ACC112 (cell line): Measurements from ENCODE around the gene ATP11B.
"Not testable (repeated sequence)": the region's sequence is repeated elsewhere in the genome, so short reads cannot be mapped to it uniquely, and the experiment has no call there.

Experiments
- H2AFZ ChIP-seq: fragments of 200-600 bp; sonication (generic); one replicate; pipeline ENCODE4 v1.6.0; 2017; ENCODE audit warnings: antibody characterized with exemption, low read length; ENCODE audit not compliant: unreplicated experiment
- H3K27ac ChIP-seq: fragments of 200-600 bp; sonication (generic); 2 replicates; pipeline ENCODE4 v1.5.1; 2014; ENCODE audit warnings: low read depth, mild to moderate bottlenecking, antibody characterized with exemption, low read length, moderate library complexity
- H3K27me3 ChIP-seq: fragments of 200-600 bp; sonication (generic); 2 replicates; pipeline ENCODE4 v1.6.1; 2014; ENCODE audit warnings: mild to moderate bottlenecking, antibody characterized with exemption, low read length, moderate library complexity, mixed read lengths; ENCODE audit not compliant: insufficient read depth
- H3K36me3 ChIP-seq: fragments of 200-600 bp; sonication (generic); 2 replicates; pipeline ENCODE4 v1.6.1; 2016; ENCODE audit warnings: mild to moderate bottlenecking, antibody characterized with exemption, low read length, moderate library complexity, mixed read lengths; ENCODE audit not compliant: insufficient read depth
- H3K4me1 ChIP-seq: fragments of 200-600 bp; sonication (generic); one replicate; pipeline ENCODE4 v1.6.1; 2016; ENCODE audit warnings: low read length, mixed read lengths; ENCODE audit not compliant: insufficient read depth, unreplicated experiment, control insufficient read depth
- H3K4me3 ChIP-seq: fragments of 200-600 bp; sonication (generic); 2 replicates; pipeline ENCODE4 v1.5.1; 2014; ENCODE audit warnings: mild to moderate bottlenecking, low read depth, low read length
- H3K79me2 ChIP-seq: fragments of 200-600 bp; sonication (generic); one replicate; pipeline ENCODE4 v1.6.0; 2016; ENCODE audit warnings: low read length; ENCODE audit not compliant: control insufficient read depth, unreplicated experiment, insufficient read depth

Gene ATP11B

DNA sequence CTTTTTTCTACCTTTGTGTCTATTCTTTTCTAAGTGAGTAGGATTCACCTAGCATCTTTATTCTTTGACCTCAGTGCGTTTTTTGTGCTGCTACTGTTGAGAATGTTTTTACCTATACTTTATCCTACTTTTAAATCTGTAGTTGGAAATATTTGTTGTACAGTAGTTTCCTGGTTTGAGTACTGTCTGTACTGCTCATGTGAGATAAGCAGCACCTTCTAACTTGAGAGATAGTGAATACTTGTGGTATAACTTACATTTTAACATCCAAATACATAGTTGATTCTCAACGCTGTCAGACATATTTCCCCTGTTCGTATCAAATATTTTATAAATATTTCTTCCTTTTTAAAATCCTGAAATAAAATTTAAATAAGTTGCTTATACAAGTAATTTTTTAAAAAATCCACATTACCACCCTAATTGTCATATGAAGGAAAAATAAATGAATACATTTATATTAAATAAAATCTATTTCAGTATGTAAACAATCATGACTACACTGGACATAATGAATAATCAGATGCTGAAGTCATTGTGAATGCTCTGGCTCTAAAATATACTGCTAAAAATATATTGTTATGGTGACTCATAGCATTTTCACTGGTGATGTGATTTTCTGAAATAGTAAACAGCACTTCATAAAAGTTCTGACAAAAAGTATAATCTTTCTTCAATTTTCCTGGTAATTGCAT is 17.4 kb downstream of the ATP11B start:
- H2AFZ ChIP-seq, result no peak overlapping the region
- peaks cover 60% of the 10 kb centered on the region for H3K79me2 ChIP-seq
- no peak overlapping the region for H3K27ac ChIP-seq
- no peaks in the 10 kb centered on the region for H3K27me3 ChIP-seq
- no peak overlapping the region for H3K4me3 ChIP-seq
- H3K4me1 ChIP-seq, result peaks cover 11% of the 10 kb centered on the region
- no peaks in the 10 kb centered on the region for H3K36me3 ChIP-seq

DNA sequence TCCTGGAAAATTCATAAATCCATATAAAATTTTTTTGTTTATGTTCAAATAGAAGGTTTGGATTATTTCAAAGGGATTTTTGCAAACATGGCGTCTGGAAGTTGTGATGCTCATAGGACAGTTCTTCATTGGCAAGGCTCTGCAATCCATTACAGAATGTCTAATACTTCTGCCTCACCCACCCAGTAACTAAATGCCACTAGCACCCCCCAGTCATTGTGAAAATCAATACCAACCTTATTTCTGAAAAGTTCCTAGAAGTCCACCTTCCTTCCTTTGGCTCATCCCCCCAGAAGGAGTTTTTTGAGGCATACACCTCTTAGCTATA is 17.9 kb downstream of the ATP11B start:
- no peaks in the 10 kb centered on the region for H3K27me3 ChIP-seq
- no peak overlapping the region for H3K27ac ChIP-seq
- H3K4me1 ChIP-seq, result peaks cover 13% of the 10 kb centered on the region
- peaks cover 62% of the 10 kb centered on the region for H3K79me2 ChIP-seq
- no peaks in the 10 kb centered on the region for H3K36me3 ChIP-seq
- no peak overlapping the region for H2AFZ ChIP-seq
- H3K4me3 ChIP-seq, result no peak overlapping the region

DNA sequence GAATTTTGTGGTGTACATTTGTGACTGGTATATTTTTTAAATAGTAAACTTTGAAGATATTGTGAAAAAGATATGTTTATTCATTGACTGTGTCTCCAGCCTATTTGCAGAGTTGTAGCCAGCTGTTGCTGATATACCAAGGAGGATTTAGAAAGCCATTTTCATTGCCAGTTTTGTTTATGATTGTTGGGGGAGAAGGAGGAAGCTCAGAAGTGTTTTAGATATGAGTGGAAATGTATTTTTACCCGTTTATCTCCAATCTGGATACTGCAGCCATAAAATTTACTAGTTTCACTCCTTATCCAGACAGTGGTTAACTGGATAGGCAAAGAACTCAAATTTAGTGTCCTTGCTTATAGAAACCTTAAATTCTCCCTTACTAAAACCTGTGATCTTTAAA is 18.8 kb downstream of the ATP11B start:
- no peaks in the 10 kb centered on the region for H3K27me3 ChIP-seq

GRCh38 chr3:182814419-182815062 is 21.2 kb downstream of the ATP11B start:
- Histone ChIP-seq H3K79me2 (peaks cover 64% of the 10 kb centered on the region), H3K4me1 (peaks cover 9% of the 10 kb centered on the region), H3K27ac (no peak overlapping the region), H3K36me3 (no peaks in the 10 kb centered on the region), H3K27me3 (no peaks in the 10 kb centered on the region), H2AFZ (no peak overlapping the region), H3K4me3 (no peak overlapping the region)

More for the DNA sequence above, 18.8 kb downstream of the ATP11B start:
- Histone ChIP-seq H2AFZ (no peak overlapping the region), H3K4me3 (no peak overlapping the region), H3K79me2 (peaks cover 60% of the 10 kb centered on the region), H3K27ac (no peak overlapping the region), H3K4me1 (peaks cover 14% of the 10 kb centered on the region), H3K36me3 (no peaks in the 10 kb centered on the region)

- Histone ChIP-seq H3K4me1 (peaks cover 7% of the 10 kb centered on the region), H3K27me3 (no peaks in the 10 kb centered on the region), H2AFZ (no peak overlapping the region), H3K4me3 (no peak overlapping the region), H3K36me3 (no peaks in the 10 kb centered on the region), H3K27ac (no peak overlapping the region), H3K79me2 (peaks cover 61% of the 10 kb centered on the region)
Measured at GRCh38 chr3:182816181-182816580, 22.9 kb downstream of the ATP11B start.

DNA sequence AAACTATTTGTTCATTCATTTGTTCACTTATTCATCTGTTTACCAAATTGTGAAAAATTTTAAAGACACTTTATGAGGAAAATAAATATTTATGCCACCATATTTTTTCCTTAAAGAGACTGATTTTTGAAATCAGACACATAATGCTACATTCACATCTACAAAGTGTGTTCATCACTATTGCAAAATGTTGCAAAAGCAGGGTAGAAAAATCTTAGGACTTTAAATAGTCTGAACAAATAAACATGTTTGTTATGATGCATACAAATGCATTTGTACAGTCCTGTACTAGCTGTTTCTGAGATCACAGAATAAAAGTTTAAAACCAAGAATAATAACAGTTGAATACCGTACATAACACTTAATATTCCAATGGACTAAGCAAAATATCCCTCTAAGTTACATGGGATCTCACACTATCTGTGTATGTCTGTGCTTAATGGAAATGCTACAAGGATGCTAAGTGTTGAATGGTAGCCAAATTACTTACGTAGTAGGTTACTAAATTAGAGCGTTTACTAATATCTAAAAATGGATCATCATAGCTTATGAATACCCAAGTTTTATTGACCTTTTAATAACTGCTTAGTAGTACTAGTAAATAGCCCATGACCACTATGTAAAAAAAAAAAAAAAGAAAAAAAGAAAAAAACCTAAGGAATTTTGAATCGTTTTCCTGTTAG is 25.1 kb downstream of the ATP11B start:
- no peaks in the 10 kb centered on the region for H3K27me3 ChIP-seq
- no peak overlapping the region for H3K4me3 ChIP-seq
- 0 out of 2 replicates have a peak, but pooled peaks cover 6% of the 10 kb centered on the region for H3K36me3 ChIP-seq
- H2AFZ ChIP-seq, result no peak overlapping the region
- H3K27ac ChIP-seq, result no peak overlapping the region
- peaks cover 45% of the 10 kb centered on the region for H3K79me2 ChIP-seq
- peaks cover 4% of the 10 kb centered on the region for H3K4me1 ChIP-seq

- peaks cover 44% of the 10 kb centered on the region for H3K79me2 ChIP-seq
- H2AFZ ChIP-seq, result no peak overlapping the region
- H3K27me3 ChIP-seq, result no peaks in the 10 kb centered on the region
- H3K4me3 ChIP-seq, result no peak overlapping the region
- H3K27ac ChIP-seq, result no peak overlapping the region
- peaks cover 7% of the 10 kb centered on the region for H3K36me3 ChIP-seq
- peaks cover under 1% of the 10 kb centered on the region for H3K4me1 ChIP-seq
Measured at GRCh38 chr3:182821221-182821981, 28.1 kb downstream of the ATP11B start.

GRCh38 chr3:182822260-182822659 is 29.0 kb downstream of the ATP11B start:
- H3K36me3 ChIP-seq, result peaks cover 13% of the 10 kb centered on the region
- not testable (repeated sequence) for H3K4me1 ChIP-seq, H3K27ac ChIP-seq, H2AFZ ChIP-seq, H3K27me3 ChIP-seq, H3K4me3 ChIP-seq
- H3K79me2 ChIP-seq, result peaks cover 48% of the 10 kb centered on the region

- Histone ChIP-seq H3K4me3 (no peak overlapping the region), H3K36me3 (peaks cover 13% of the 10 kb centered on the region), H2AFZ (no peak overlapping the region), H3K79me2 (peaks cover 33% of the 10 kb centered on the region), H3K27me3 (no peaks in the 10 kb centered on the region), H3K4me1 (no peaks in the 10 kb centered on the region), H3K27ac (no peak overlapping the region)
Measured at GRCh38 chr3:182824957-182825356, 31.7 kb downstream of the ATP11B start.

GRCh38 chr3:182829761-182830405 is 36.6 kb downstream of the ATP11B start:
- no peak overlapping the region for H3K27ac ChIP-seq
- no peak overlapping the region for H2AFZ ChIP-seq
- H3K4me3 ChIP-seq, result no peak overlapping the region
- H3K27me3 ChIP-seq, result no peaks in the 10 kb centered on the region
- H3K36me3 ChIP-seq, result peaks cover 24% of the 10 kb centered on the region
- peaks cover 14% of the 10 kb centered on the region for H3K79me2 ChIP-seq
- H3K4me1 ChIP-seq, result no peaks in the 10 kb centered on the region
